Measurements from ENCODE around the gene S1PR3.

GRCh38 chr9:89006267-89006666 is 15.0 kb downstream of the S1PR3 start:
- TF ChIP-seq POLR2A (IDR thresholded peaks at IDR 0.05; ENCODE audit: low read depth, low read length) (no peak), POLR2AphosphoS5 (IDR thresholded peaks at IDR 0.05; ENCODE audit: low read depth, low read length) (no peak), SPI1 (IDR thresholded peaks at IDR 0.05; ENCODE audit: low read depth, low read length) (no peak), PAX5 (IDR thresholded peaks at IDR 0.05; ENCODE audit: insufficient read depth, low read length, severe bottlenecking) (no peak), TAF1 (IDR thresholded peaks at IDR 0.05; ENCODE audit: low read depth, low read length) (no peak), POU2F2 (IDR thresholded peaks at IDR 0.05; ENCODE audit: low read depth, low read length) (no peak)
